IMR-90 (cell line): ENCODE data around the gene C1orf87. TPM values are rescaled to one million over a fixed set of nuclear protein-coding genes. Genes with fewer than 3 reads are reported as not detected.

Experiments
- ATAC-seq: fragments of 200-7000 bp; cut with Tn5 transposase; 2 replicates; pipeline ENCODE4 v1.9.1; 2020; ENCODE audit warnings: low read depth, mild to moderate bottlenecking, moderate library complexity
- BruUV-seq: library from RNA; stranded (reverse); fragments of 400-500 nt; replicated peaks from 2 replicates; lab custom pipeline; 2021; lab: Mats Ljungman, UMichigan
- CTCF ChIA-PET: fragments of 300-600 bp; formaldehyde crosslinking; extraction: SDS; loops from one replicate; lab custom pipeline; 2021; ENCODE audit warnings: antibody characterized with exemption; lab: Yijun Ruan, JAX
- POLR2A ChIA-PET: fragments of 300-600 bp; sonication (Branson Sonifier 250); formaldehyde crosslinking; loops from one replicate; lab custom pipeline; 2022; ENCODE audit warnings: antibody characterized with exemption; ENCODE audit not compliant: unreplicated experiment; lab: Charles Lee
- DNase-seq: peaks from one replicate; pipeline ENCODE4 v3.0.0; 2013
- H2AFZ ChIP-seq: replicated peaks from 2 replicates; pipeline ENCODE3; 2013; ENCODE audit warnings: low read length, mild to moderate bottlenecking; ENCODE audit not compliant: poor library complexity
- H2AK5ac ChIP-seq: 2 replicates; pipeline ENCODE4 v1.6.1; 2013; ENCODE audit warnings: low read depth, low read length, inconsistent platforms
- H2AK9ac ChIP-seq: replicated peaks from 2 replicates; pipeline ENCODE3; 2013; ENCODE audit warnings: mild to moderate bottlenecking, low read depth, low read length, moderate library complexity; ENCODE audit not compliant: poor library complexity
- H2BK120ac ChIP-seq: 2 replicates; pipeline ENCODE4 v1.6.1; 2013; ENCODE audit warnings: low read depth, low read length, inconsistent platforms
- H2BK15ac ChIP-seq: 3 replicates; pipeline ENCODE4 v1.6.1; 2013; ENCODE audit warnings: low read depth, low read length, inconsistent platforms
- H2BK20ac ChIP-seq: 2 replicates; pipeline ENCODE4 v1.6.1; 2013; ENCODE audit warnings: low read depth, mild to moderate bottlenecking, inconsistent platforms, low read length, moderate library complexity
- H2BK5ac ChIP-seq: 2 replicates; pipeline ENCODE4 v1.6.1; 2013; ENCODE audit warnings: mild to moderate bottlenecking, low read depth, low read length, inconsistent platforms; ENCODE audit not compliant: poor library complexity, severe bottlenecking
- H3K14ac ChIP-seq: replicated peaks from 2 replicates; pipeline ENCODE4 v1.6.1; 2013; ENCODE audit warnings: low read depth, low read length, inconsistent platforms
- H3K18ac ChIP-seq: 2 replicates; pipeline ENCODE4 v1.6.1; 2013; ENCODE audit warnings: low read depth, low read length, control low read depth
- H3K23ac ChIP-seq: 2 replicates; pipeline ENCODE4 v1.6.1; 2013; ENCODE audit warnings: low read depth, low read length, inconsistent platforms
- H3K27ac ChIP-seq: 2 replicates; pipeline ENCODE4 v1.5.1; 2013; ENCODE audit warnings: mild to moderate bottlenecking, control low read depth, low read length; ENCODE audit not compliant: insufficient read depth
- H3K27me3 ChIP-seq: 2 replicates; pipeline ENCODE4 v1.6.1; 2013; ENCODE audit warnings: low read length; ENCODE audit not compliant: control insufficient read depth, insufficient read depth
- H3K36me3 ChIP-seq: 2 replicates; pipeline ENCODE4 v1.6.1; 2013; ENCODE audit warnings: low read length, mixed read lengths; ENCODE audit not compliant: control insufficient read depth, insufficient read depth
- H3K4ac ChIP-seq: 2 replicates; pipeline ENCODE4 v1.6.1; 2013; ENCODE audit warnings: low read depth, low read length, inconsistent platforms
- H3K4me1 ChIP-seq: 2 replicates; pipeline ENCODE4 v1.6.1; 2013; ENCODE audit warnings: low read length, mixed read lengths; ENCODE audit not compliant: control insufficient read depth, insufficient read depth
- H3K4me2 ChIP-seq: 2 replicates; pipeline ENCODE4 v1.6.1; 2013; ENCODE audit warnings: low read depth, mild to moderate bottlenecking, control low read depth, low read length, moderate library complexity
- H3K4me3 ChIP-seq: 2 replicates; pipeline ENCODE4 v1.5.1; 2013; ENCODE audit warnings: low read depth, mild to moderate bottlenecking, control low read depth, low read length, moderate library complexity; ENCODE audit not compliant: insufficient read depth
- H3K56ac ChIP-seq: 2 replicates; pipeline ENCODE4 v1.6.1; 2013; ENCODE audit warnings: low read length, inconsistent platforms; ENCODE audit not compliant: insufficient read depth; ENCODE audit errors: extremely low read depth
- H3K79me1 ChIP-seq, 2 experiments: 2 replicates each; pipeline ENCODE4 v1.6.1; 2013; ENCODE audit warnings: low read length in 2 of 2, inconsistent platforms in 1 of 2, low read depth in 1 of 2
- H3K9ac ChIP-seq: 2 replicates; pipeline ENCODE4 v1.6.1; 2013; ENCODE audit warnings: low read depth, low read length, control low read depth
- H3K9me1 ChIP-seq: 2 replicates; pipeline ENCODE4 v1.6.1; 2013; ENCODE audit warnings: low read length, inconsistent platforms; ENCODE audit not compliant: insufficient read depth
- H3K9me3 ChIP-seq: 2 replicates; pipeline ENCODE4 v1.6.1; 2013; ENCODE audit warnings: low read length; ENCODE audit not compliant: control insufficient read depth, insufficient read depth
- H4K20me1 ChIP-seq: 2 replicates; pipeline ENCODE4 v1.6.1; 2013; ENCODE audit warnings: low read length, inconsistent platforms; ENCODE audit not compliant: insufficient read depth
- H4K5ac ChIP-seq: 2 replicates; pipeline ENCODE4 v1.6.1; 2013; ENCODE audit warnings: mild to moderate bottlenecking, low read depth, low read length, control low read depth
- H4K8ac ChIP-seq, 2 experiments: 2 replicates each; pipeline ENCODE4 v1.6.1; 2013; ENCODE audit warnings: low read depth in 2 of 2, low read length in 2 of 2, control low read depth in 1 of 2, inconsistent platforms in 1 of 2
- H4K91ac ChIP-seq: 2 replicates; pipeline ENCODE4 v1.6.1; 2013; ENCODE audit warnings: low read depth, low read length, inconsistent platforms; ENCODE audit not compliant: insufficient read depth
- BHLHE40 ChIP-seq: fragments of 150-350 bp; IDR thresholded peaks from 2 replicates; pipeline ENCODE4 v1.6.1; 2016; ENCODE audit warnings: mild to moderate bottlenecking, low read depth, low read length
- CEBPB ChIP-seq: IDR thresholded peaks from 2 replicates; pipeline ENCODE4 v1.6.1; 2012; ENCODE audit warnings: low read depth, low read length, improper control_type of control experiment
- CHD1 ChIP-seq: IDR thresholded peaks from 2 replicates; pipeline ENCODE4 v1.6.1; 2012; ENCODE audit warnings: low read depth, low read length, improper control_type of control experiment
- FOS ChIP-seq: fragments of 150-350 bp; IDR thresholded peaks from 2 replicates; pipeline ENCODE4 v1.6.1; 2016; ENCODE audit warnings: low read depth, low read length
- MAFK ChIP-seq: IDR thresholded peaks from 2 replicates; pipeline ENCODE4 v1.6.1; 2012; ENCODE audit warnings: low read depth, low read length, improper control_type of control experiment
- MAZ ChIP-seq: IDR thresholded peaks from 2 replicates; pipeline ENCODE4 v1.6.1; 2012; ENCODE audit warnings: low read depth, mild to moderate bottlenecking, low read length, improper control_type of control experiment, moderate library complexity, borderline replicate concordance
- MXI1 ChIP-seq: IDR thresholded peaks from 2 replicates; pipeline ENCODE4 v1.6.1; 2012; ENCODE audit warnings: low read depth, mild to moderate bottlenecking, low read length, moderate library complexity, borderline replicate concordance
- NFE2L2 ChIP-seq: fragments of 150-350 bp; IDR thresholded peaks from 2 replicates; pipeline ENCODE4 v1.6.1; 2016; ENCODE audit warnings: low read depth, mild to moderate bottlenecking, low read length
- POLR2A ChIP-seq: IDR thresholded peaks from 2 replicates; pipeline ENCODE4 v1.6.1; 2012; ENCODE audit warnings: mild to moderate bottlenecking, low read depth, low read length
- RAD21 ChIP-seq: IDR thresholded peaks from 2 replicates; pipeline ENCODE4 v1.6.1; 2012; ENCODE audit warnings: low read length, improper control_type of control experiment
- RCOR1 ChIP-seq: IDR thresholded peaks from 2 replicates; pipeline ENCODE4 v1.6.1; 2012; ENCODE audit warnings: mild to moderate bottlenecking, low read length, improper control_type of control experiment; ENCODE audit not compliant: insufficient replicate concordance
- RFX5 ChIP-seq: IDR thresholded peaks from 2 replicates; pipeline ENCODE4 v1.8.0; 2012; ENCODE audit warnings: low read depth, mild to moderate bottlenecking, low read length, moderate library complexity
- SMC3 ChIP-seq: fragments of 150-350 bp; IDR thresholded peaks from 2 replicates; pipeline ENCODE4 v1.6.1; 2016; ENCODE audit warnings: low read depth, mild to moderate bottlenecking, antibody characterized with exemption, low read length, moderate library complexity
- WGBS, 2 experiments: methylation state at CpG; one replicate each; pipeline versions ENCODE4 v1.1.5 to v1.1.7; 2013; ENCODE audit warnings: missing lambda C conversion rate in 2 of 2; ENCODE audit not compliant: insufficient read length in 1 of 2; ENCODE audit errors: extremely low coverage in 2 of 2; 5-methylcytosine and 5-hydroxymethylcytosine counted together
- dilution Hi-C: fragments of 300-500 bp; cut with HindIII; formaldehyde crosslinking; loops from one replicate; pipeline ENCODE4 v1.14.3; 2018; ENCODE audit warnings: low sequenced_read_pairs; ENCODE audit not compliant: unreplicated experiment
- in situ Hi-C: fragments of 300-500 bp; cut with MboI; formaldehyde crosslinking; loops from 3 replicates; pipeline ENCODE4 v1.14.3; 2019; ENCODE audit warnings: low sequenced_read_pairs, inconsistent platforms, mixed read lengths
- intact Hi-C: fragments of 100-400 bp; cut with micrococcal nuclease; formaldehyde crosslinking; loops from 2 replicates; pipeline ENCODE4 v1.10.0; 2022
- polyA plus RNA-seq, 3 experiments: library from polyadenylated mRNA; depleted of rRNA; stranded (reverse); fragments of >200 nt; gene quantifications; 2 replicates each; pipeline ENCODE4 v1.2.3, GENCODE V29; 2012; ENCODE audit warnings: low replicate concordance in 1 of 3
- total RNA-seq: library from RNA; depleted of rRNA; stranded (reverse); fragments of >200 nt; gene quantifications from 2 replicates; pipeline ENCODE4 v1.2.3, GENCODE V29; 2012
- TF ChIP-seq, protein P1 (sequence below): conservative IDR thresholded peaks from 2 replicates; pipeline ENCODE4 v1.5.1; 2012; ENCODE audit warnings: mild to moderate bottlenecking, low read depth, low read length, improper control_type of control experiment
- TF ChIP-seq, protein P2 (sequence below): fragments of 150-350 bp; IDR thresholded peaks from 2 replicates; pipeline ENCODE4 v1.6.1; 2016; ENCODE audit warnings: low read depth, mild to moderate bottlenecking, low read length, moderate library complexity, borderline replicate concordance
- TF ChIP-seq, protein P3 (sequence below): fragments of 150-350 bp; IDR thresholded peaks from 2 replicates; pipeline ENCODE4 v1.6.1; 2017; ENCODE audit warnings: mild to moderate bottlenecking, antibody characterized with exemption, low read length, low read depth

C1orf87 gene
- total and polyA plus RNA-seq, 2 of the 4 experiments (the other 2 are of a cell fraction) = not detected

DNA sequence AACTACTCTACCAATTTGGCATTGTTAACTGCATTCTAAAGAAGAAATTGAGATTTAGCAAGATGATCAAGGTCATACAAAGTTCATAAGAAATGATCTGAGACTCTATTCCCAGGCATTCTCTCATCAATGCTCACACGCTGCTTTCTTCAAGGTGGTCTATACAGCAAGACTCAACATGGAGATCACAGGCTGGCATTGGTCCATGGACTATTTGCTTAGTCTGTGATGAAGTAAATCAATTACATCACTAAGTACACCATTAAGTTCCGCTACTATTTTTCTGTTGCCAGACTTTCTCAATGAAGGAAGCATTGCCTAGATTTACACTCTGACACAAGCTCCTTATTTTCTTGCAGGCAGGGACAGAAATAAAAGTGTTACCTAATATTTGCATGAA is 95.1 kb downstream of the C1orf87 start:
- Histone ChIP-seq H2BK20ac (no peak overlapping the region), H3K4me3 (no peak overlapping the region), H3K36me3 (no peaks in the 10 kb centered on the region), H3K27me3 (peaks cover 5% of the 10 kb centered on the region), H3K4me1 (no peaks in the 10 kb centered on the region), H3K4me2 (no peak overlapping the region), H4K5ac (no peak overlapping the region), H4K8ac (no peak overlapping the region), H4K20me1 (no peaks in the 10 kb centered on the region), H3K56ac (no peak overlapping the region), H3K9me3 (no peaks in the 10 kb centered on the region), H2AK5ac (no peak overlapping the region), H2AFZ (no peak overlapping the region), H3K79me1 (no peaks in the 10 kb centered on the region), H3K18ac (no peak overlapping the region), H3K27ac (no peak overlapping the region), H3K4ac (no peak overlapping the region), H3K23ac (no peak overlapping the region), H4K91ac (no peak overlapping the region), H2BK15ac (no peak overlapping the region), H3K9me1 (no peaks in the 10 kb centered on the region), H3K9ac (no peak overlapping the region), H3K14ac (no peak overlapping the region), H2AK9ac (no peak overlapping the region), H2BK120ac (no peak overlapping the region), H2BK5ac (no peak overlapping the region)
- no peak for ATAC-seq
- BruUV-seq = no TSS peak
- TF ChIP-seq POLR2A (no peak), MAFK (no peak), RAD21 (no peak), RFX5 (no peak), RCOR1 (no peak), MAZ (no peak), MXI1 (no peak), NFE2L2 (no peak), SMC3 (no peak), BHLHE40 (no peak), CHD1 (no peak), CEBPB (no peak), FOS (no peak)
- TF ChIP-seq, protein P1, sequence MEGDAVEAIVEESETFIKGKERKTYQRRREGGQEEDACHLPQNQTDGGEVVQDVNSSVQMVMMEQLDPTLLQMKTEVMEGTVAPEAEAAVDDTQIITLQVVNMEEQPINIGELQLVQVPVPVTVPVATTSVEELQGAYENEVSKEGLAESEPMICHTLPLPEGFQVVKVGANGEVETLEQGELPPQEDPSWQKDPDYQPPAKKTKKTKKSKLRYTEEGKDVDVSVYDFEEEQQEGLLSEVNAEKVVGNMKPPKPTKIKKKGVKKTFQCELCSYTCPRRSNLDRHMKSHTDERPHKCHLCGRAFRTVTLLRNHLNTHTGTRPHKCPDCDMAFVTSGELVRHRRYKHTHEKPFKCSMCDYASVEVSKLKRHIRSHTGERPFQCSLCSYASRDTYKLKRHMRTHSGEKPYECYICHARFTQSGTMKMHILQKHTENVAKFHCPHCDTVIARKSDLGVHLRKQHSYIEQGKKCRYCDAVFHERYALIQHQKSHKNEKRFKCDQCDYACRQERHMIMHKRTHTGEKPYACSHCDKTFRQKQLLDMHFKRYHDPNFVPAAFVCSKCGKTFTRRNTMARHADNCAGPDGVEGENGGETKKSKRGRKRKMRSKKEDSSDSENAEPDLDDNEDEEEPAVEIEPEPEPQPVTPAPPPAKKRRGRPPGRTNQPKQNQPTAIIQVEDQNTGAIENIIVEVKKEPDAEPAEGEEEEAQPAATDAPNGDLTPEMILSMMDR = no peak
- TF ChIP-seq, protein P2, sequence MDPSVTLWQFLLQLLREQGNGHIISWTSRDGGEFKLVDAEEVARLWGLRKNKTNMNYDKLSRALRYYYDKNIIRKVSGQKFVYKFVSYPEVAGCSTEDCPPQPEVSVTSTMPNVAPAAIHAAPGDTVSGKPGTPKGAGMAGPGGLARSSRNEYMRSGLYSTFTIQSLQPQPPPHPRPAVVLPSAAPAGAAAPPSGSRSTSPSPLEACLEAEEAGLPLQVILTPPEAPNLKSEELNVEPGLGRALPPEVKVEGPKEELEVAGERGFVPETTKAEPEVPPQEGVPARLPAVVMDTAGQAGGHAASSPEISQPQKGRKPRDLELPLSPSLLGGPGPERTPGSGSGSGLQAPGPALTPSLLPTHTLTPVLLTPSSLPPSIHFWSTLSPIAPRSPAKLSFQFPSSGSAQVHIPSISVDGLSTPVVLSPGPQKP = no peak
- TF ChIP-seq, protein P3, sequence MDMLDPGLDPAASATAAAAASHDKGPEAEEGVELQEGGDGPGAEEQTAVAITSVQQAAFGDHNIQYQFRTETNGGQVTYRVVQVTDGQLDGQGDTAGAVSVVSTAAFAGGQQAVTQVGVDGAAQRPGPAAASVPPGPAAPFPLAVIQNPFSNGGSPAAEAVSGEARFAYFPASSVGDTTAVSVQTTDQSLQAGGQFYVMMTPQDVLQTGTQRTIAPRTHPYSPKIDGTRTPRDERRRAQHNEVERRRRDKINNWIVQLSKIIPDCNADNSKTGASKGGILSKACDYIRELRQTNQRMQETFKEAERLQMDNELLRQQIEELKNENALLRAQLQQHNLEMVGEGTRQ = no peak
- intact Hi-C loops (loop anchor here (10.0 kb wide), 1 partner anchor 866 kb away; no protein-coding TSS in a partner anchor), in situ Hi-C loops (loop anchor here (25.0 kb wide), 1 partner anchor 1059 kb away; no protein-coding TSS in a partner anchor), dilution Hi-C loops (no loop called here)
- ChIA-PET POLR2A (no interaction called here), CTCF (interaction anchor here (1.4 kb wide), 1 partner anchor 9 kb away, joined by 3 read pairs; no protein-coding TSS in a partner anchor)
- no CpG with 5 or more reads among the region's 2 CpGs for WGBS, 2 experiments
- no peak for DNase-seq
